Effector CD8-positive, alpha-beta T cell (primary cell): ENCODE results near the gene BMP8A.
"Not testable (repeated sequence)": the region's sequence is repeated elsewhere in the genome, so short reads cannot be mapped to it uniquely, and the experiment has no call there.

ENCODE experiments used
- DNase-seq: peaks from one replicate; lab custom pipeline; 2025; lab: John Stamatoyannopoulos, UW

BMP8A gene

DNA sequence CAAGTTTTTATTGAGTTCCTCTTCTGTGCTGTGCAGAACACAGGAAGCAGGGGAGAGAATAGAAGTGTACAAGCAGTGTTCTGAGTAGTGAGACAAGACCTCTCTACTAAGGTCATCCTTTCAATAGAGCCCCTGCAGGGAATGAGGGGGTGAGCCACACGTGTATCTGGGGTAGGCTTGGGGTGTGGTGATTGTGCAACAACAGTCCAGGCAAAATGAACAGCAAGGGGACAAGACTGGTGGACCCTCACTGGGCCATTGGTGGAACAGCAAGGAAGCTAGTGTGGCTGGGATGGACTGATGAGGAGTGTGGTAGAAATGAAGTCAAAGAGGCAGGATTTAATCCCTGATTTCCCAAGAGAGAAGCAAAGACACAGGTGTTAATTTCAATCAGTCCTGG, 8.2 kb upstream of the BMP8A start:
- no peak for DNase-seq

DNA sequence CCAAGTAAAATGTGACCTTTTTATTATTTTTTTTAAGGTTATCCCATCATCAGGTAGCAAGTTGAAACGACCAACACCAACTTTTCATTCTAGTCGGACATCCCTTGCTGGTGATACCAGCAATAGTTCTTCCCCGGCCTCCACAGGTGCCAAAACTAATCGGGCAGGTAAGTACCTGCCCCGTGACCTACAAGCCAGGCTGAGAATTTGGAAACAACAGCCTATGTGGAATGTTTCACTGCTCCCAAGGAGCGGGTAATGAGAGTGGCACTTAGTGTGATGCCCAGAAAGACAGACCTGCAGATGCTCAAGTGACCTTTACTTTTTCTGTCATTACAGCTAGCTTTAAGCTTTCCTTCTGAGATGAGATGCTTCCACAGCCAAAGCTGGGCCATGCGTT, 6.9 kb upstream of the BMP8A start:
- DNase-seq = no peak

DNA sequence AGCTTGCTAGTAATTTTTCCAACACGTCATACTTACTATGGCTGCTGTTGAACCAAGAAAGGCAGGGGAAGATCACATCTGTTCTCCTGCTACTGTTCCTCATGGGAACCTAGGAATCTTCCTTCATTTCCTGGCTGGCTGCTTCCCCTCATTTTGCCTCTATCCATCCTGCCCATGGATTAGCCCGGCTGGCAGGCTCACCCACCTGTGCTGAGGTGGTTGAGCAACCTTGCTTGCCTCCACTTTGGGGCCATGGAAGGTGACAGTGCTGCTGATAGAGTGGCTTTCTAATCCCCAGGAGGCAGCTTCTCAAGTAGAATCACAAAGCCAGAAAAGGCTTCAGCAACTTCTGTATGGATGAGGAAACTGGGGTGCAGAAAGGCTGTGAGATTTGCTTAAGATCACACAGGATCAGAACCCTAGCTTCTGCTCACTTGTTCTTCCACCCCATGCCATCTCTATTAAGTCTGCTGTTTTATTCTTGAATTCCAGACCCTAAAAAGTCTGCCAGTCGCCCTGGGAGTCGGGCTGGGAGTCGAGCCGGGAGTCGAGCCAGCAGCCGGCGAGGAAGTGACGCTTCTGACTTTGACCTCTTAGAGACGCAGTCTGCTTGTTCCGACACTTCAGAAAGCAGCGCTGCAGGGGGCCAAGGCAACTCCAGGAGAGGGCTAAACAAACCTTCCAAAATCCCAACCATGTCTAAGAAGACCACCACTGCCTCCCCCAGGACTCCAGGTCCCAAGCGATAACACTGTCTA, 6.2 kb upstream of the BMP8A start:
- no peak for DNase-seq

DNA sequence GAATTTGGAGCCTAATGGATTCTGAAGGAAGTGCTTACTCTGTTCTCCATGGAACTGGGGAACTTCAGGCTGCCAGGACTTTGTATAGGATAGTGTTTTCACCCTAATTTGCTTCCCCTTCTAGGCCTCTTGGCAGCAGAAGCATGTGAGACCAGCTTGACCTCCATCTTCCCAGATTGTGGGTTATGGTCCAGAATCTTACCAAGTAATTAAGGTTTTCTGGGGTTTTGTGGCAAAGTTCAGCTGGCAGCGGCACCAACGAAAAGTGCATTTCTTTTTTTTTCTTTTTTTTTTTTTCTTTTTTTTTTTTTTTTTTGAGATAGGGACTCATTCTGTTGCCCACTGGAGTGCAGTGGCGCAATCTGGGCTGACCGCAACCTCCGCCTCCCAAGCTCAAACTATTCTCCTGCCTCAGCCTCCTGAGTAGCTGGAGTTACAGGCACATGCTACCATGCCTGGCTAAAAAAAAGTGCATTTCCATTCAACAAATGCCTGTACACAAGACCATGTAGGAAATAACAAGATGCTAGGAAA, 3.4 kb upstream of the BMP8A start:
- no peak for DNase-seq

DNA sequence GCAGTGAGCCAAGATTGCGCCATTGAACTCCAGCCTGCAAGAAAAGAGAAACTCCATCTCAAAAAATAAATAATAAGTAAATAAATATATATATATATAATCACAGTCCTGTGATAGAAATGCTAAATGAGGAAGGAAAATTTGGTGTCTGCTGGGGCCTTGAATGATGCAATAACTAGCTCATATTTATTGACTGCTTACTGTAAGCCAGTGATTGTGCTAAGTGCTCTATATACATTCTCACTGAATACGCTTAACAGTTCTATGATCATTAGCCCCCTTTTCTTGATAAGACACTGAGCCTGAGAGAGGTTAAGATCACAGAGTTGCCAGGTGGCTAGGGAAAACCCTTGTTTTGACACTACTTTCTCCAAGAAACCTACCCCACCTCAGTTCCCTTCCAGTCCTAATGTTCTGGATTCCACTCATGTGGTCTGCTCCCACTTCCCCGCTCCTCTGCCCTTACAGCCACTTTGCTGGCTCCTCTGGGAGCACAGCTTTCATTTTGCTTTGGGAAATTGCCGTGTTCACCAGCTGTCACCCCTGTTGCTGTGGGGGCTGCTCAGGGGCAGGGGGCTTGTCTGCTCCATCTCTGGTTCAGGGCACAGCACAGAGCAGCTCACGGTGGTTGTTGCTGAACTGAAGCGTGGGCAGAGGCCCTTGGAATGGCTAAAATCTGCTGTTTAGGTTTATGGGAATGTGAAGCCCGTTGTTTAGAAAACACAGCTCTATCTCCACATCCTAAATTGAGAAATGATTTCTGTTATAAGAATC, 2.5 kb upstream of the BMP8A start:
- DNase-seq = no peak

- DNase-seq = no peak
These were observed 1.7 kb upstream of the BMP8A start for GRCh38 chr1:39489567-39490239.

- peak; percentile 8 for DNase-seq
These were observed 765 bp upstream of the BMP8A start for GRCh38 chr1:39490596-39491145.

GRCh38 chr1:39492118-39493042, 944 bp downstream of the BMP8A start:
- DNase-seq = not testable (repeated sequence)

GRCh38 chr1:39493043-39493810, 1.8 kb downstream of the BMP8A start:
- not testable (repeated sequence) for DNase-seq

DNA sequence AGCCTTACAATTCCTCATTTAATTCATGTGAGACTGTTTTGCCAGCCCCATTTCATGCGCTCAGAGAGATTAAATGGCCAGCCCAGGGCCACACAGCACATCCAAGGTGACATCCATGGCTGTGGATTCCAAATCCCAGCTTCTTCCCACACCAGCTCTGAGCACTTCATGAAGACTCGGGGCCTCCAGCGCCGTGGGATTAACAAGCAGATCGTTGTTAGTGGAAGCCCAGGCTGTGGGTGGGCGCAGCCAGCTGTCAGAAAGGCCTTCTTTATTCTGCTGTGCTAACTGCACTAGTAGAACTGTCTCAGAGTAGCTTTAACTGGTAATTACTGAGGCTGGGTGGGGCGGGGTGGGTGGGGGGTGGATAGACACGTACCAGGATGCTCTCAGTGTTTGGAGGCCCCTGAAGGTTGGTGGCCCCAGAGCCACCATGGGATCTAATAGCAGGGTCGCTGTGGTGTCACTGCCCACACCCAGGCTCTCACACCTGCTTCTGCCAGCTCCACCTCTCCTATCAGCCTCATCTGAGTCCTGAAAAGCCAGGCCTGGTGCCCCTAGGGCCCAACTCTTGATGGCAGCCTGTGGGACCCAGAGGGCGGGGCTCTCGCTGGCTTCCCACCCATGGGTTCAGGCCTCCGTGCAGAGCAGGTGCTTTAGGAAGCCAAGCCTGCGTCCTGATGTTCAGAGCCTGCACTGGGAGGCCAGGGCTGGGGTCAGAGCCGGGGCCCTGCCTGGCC, 3.4 kb downstream of the BMP8A start:
- no peak for DNase-seq

- DNase-seq = not testable (repeated sequence)
These were observed 5.1 kb downstream of the BMP8A start for GRCh38 chr1:39496520-39496919.

GRCh38 chr1:39497585-39497984, 6.1 kb downstream of the BMP8A start:
- DNase-seq = no peak

- not testable (repeated sequence) for DNase-seq
These were observed 6.8 kb downstream of the BMP8A start for GRCh38 chr1:39498096-39498710.

DNA sequence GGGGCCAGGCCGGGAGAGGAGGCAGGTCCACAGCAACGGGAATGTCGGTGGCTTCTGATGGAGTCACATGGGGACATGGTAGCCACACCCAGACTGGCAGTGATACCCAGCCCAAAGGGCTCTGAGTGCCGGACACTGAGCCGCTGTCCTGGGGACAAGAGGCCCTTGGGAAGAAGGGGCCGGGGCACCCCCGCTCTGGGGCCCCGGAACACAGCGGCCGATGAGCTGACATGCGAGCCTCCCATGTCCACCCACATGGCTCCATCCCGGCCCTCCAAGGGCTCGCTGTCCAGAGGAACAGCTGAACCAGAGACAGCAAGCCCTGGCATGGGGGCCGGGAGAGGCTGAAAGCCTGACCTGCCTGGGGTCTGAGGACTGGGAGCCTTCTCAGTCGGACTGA, 7.4 kb downstream of the BMP8A start:
- DNase-seq = not testable (repeated sequence)

GRCh38 chr1:39499668-39500067, 8.2 kb downstream of the BMP8A start:
- no peak for DNase-seq

- no peak for DNase-seq
These were observed 9.5 kb downstream of the BMP8A start for GRCh38 chr1:39500862-39501389.

- DNase-seq = no peak
These were observed 10.2 kb downstream of the BMP8A start for GRCh38 chr1:39501666-39502065.

DNA sequence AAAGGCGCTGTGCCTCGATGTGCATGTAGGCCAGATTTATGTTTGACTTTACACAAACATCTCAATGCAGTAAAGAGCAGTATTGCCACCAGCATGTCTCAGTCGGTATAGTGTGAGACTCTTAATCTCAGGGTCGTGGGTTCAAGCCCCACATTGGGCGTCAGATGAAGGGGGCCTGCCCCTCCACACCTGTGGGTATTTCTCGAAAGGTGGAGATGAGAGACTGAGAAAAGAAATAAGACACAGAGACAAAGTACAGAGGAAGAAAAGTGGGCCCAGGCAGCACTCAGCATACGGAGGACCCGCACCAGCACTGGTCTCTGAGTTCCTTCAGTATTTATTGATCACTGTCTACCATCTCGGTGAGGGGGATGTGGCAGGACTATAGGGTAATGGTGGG, 13.0 kb downstream of the BMP8A start:
- DNase-seq = not testable (repeated sequence)

GRCh38 chr1:39505289-39505688, 13.9 kb downstream of the BMP8A start:
- DNase-seq = no peak
